ENCODE results near the gene BASP1.
"Not testable (repeated sequence)": the region's sequence is repeated elsewhere in the genome, so short reads cannot be mapped to it uniquely, and the experiment has no call there.

The BASP1 gene

GRCh38 chr5:17224858-17225511, 7.6 kb downstream of the BASP1 start:
- no peak for DNase-seq

- DNase-seq, result no peak
Measured at GRCh38 chr5:17225520-17225919, 8.1 kb downstream of the BASP1 start.

GRCh38 chr5:17227868-17228267, 10.4 kb downstream of the BASP1 start:
- no peak for DNase-seq

- DNase-seq, result no peak
Measured at GRCh38 chr5:17228821-17229291, 11.4 kb downstream of the BASP1 start.

DNA sequence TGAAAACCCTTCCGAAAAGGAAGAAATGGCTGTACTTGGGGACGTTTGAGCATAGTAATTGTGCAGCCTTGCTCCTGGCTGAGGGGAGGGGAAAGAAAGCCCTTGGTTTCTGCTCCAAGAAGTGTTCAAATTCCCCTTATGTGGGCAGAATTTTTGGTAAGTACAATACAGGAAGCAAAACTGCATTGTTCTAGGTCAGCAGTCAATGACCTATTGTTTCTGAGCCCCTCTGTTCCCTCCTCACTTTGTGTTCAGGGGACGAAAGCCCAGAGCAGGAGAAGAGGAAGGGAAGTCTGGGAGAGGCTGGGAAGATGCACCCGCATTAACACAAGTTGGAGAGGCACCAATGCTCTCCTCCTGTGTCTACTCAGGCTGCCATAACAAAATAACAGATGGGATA, 11.9 kb downstream of the BASP1 start:
- no peak for DNase-seq

DNA sequence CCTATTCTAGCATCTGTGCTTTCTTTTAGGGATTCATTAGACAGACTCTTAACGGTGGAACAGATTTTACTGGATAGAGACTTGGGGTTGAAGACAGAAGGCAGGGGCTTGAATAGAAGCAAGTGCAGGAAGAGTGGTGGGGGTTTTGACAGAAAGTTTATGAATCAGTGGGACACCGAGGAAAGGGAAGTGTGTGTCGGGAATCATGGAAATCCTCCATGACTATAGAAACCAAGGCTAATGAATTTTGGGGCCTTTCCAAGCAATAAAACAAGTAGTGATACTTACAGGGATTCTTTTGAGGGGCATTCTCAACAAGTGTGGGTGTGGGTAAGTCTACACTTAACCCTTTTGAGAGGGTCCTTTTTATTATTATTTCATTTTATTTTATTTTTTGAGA, 12.8 kb downstream of the BASP1 start:
- no peak for DNase-seq

- no peak for DNase-seq
Measured at GRCh38 chr5:17230808-17231525, 13.5 kb downstream of the BASP1 start.

- no peak for DNase-seq
Measured at GRCh38 chr5:17232405-17232804, 15.0 kb downstream of the BASP1 start.

DNA sequence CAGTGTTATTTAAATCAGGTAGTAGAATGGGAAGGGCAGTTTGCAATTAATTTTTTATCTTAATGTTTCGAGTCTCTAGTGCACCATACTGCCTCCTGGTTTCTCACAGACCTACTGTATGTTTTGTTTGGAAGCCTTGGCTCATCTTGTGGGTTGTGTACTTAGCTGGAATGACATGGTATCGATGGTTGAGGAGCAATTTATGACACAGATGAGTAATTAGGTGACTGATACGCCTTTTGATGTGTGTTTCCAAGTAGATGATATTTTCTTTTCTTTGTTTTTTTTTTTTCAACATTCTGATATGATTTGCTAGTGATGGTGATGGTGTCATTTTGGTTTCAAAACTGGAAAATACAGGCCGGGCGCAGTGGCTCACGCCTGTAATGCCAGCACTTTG, 16.1 kb downstream of the BASP1 start:
- DNase-seq, result no peak

- DNase-seq, result no peak
Measured at GRCh38 chr5:17234374-17234773, 16.9 kb downstream of the BASP1 start.

- no peak for DNase-seq
Measured at GRCh38 chr5:17235731-17236330, 18.4 kb downstream of the BASP1 start.

DNA sequence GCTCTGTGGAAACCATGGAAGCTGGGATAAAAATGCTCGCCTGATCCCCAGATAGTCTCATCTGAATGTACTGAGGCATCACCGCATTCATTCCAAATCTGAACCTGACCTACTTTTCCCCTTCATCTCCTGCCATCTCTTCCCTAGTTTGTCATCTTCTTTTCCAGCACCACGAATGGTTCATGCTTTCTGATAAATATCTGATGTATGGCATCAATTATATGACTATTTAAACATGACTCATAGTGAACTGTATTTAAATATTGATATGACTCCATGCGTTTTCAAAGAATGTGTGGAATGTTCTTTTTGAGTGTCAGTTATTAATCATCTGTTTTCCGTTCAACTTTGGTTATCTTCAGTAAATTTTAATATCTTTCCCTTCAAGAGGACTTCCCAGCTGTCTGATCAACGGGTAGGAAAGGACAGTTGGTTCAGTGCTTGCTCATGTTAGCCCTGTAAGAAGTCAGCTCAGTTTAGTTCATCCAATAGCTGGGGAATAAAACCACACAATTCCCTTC, 21.1 kb downstream of the BASP1 start:
- no peak for DNase-seq

DNA sequence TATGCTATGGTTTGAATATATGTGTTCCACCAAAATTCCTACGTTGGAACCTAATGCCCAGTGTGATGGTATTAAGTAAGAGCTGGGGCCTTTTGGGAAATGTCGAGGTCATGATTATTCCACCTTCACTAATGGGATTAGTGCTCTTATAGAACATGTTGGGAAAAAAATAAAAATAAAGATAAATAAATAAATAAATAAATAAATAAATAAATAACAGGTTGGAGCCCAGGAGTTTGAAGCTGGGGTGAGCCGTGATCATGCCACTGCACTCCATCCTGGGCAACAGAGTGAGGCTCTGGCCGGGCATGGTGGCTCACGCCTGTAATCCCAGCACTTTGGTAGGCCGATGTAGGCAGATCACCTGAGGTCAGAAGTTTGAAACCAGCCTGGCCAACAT, 22.5 kb downstream of the BASP1 start:
- no peak for DNase-seq

- no peak for DNase-seq
Measured at GRCh38 chr5:17240487-17240886, 23.1 kb downstream of the BASP1 start.

GRCh38 chr5:17241635-17242034, 24.2 kb downstream of the BASP1 start:
- DNase-seq, result no peak

GRCh38 chr5:17243287-17244063, 26.0 kb downstream of the BASP1 start:
- no peak for DNase-seq

GRCh38 chr5:17249029-17249634, 31.7 kb downstream of the BASP1 start:
- no peak for DNase-seq

GRCh38 chr5:17249841-17250240, 32.4 kb downstream of the BASP1 start:
- DNase-seq, result not testable (repeated sequence)

- no peak for DNase-seq
Measured at GRCh38 chr5:17252543-17252942, 35.1 kb downstream of the BASP1 start.

GRCh38 chr5:17255471-17256021, 38.1 kb downstream of the BASP1 start:
- no peak for DNase-seq

- DNase-seq, result no peak
Measured at GRCh38 chr5:17256171-17256570, 38.7 kb downstream of the BASP1 start.

- DNase-seq, result no peak
Measured at GRCh38 chr5:17256839-17257238, 39.4 kb downstream of the BASP1 start.
